Pancreas (tissue), 10 donors: ENCODE data around the gene TBCE. TPM values are rescaled to one million over a fixed set of nuclear protein-coding genes. Genes with fewer than 3 reads are reported as not detected.
A peak's percentile ranks its signal among the peaks of the same experiment; 100 is the strongest.

Experiments used
- ATAC-seq, 4 donors: fragments of 200-7000 bp; cut with Tn5 transposase; one replicate each; pipeline versions ENCODE4 v1.8.0 to v1.9.1; 2020; ENCODE audit warnings: mild to moderate bottlenecking in 4 of 4, moderate library complexity in 4 of 4
- DNase-seq, 6 donors: peaks; one replicate each; pipeline ENCODE4 v3.0.0-alpha.2; 2020
- FAIRE-seq: peaks from 2 replicates; lab custom pipeline; 2012; peaks lifted over from hg19 to GRCh38; lab: Jason Lieb, UNC
- H3K27ac ChIP-seq, 4 donors: fragments of 200-600 bp; sonication (generic); 1 replicate in 3 of 4; 2 replicates in 1 of 4; pipeline versions ENCODE4 v1.5.0 to v1.8.0; 2020
- H3K27me3 ChIP-seq, 4 donors: fragments of 200-600 bp; one replicate each; pipeline ENCODE4 v1.8.0; 2021
- H3K36me3 ChIP-seq, 3 donors: fragments of 200-600 bp; sonication (generic) in 1 of 3; one replicate each; pipeline versions ENCODE4 v1.5.0 to v1.8.0; 2020 to 2021
- H3K4me1 ChIP-seq, 3 donors: fragments of 200-600 bp; one replicate each; pipeline ENCODE4 v1.8.0; 2021
- H3K4me3 ChIP-seq, 4 donors: fragments of 200-600 bp; sonication (generic) in 2 of 4; one replicate each; pipeline versions ENCODE4 v1.5.0 to v1.8.0; 2020 to 2021
- H3K9me3 ChIP-seq, 4 donors: fragments of 200-600 bp; one replicate each; pipeline ENCODE4 v1.8.0; 2021
- WGBS, 2 donors: extraction: QIAGEN DNeasy Blood & Tissue Kit; methylation state at CpG; one replicate each; pipeline ENCODE4 v1.1.7; 2013; 5-methylcytosine and 5-hydroxymethylcytosine counted together
- intact Hi-C, 3 donors: fragments of 100-400 bp; cut with DNase I; formaldehyde crosslinking; loops; one replicate each; pipeline versions ENCODE4 v1.11.1 to v1.14.2; 2022
- polyA plus RNA-seq, 2 donors: library from polyadenylated mRNA; stranded (reverse); fragments of 200-250 nt; gene quantifications; one replicate each; pipeline ENCODE4 v1.2.3, GENCODE V29; 2013
- total RNA-seq, 6 donors: library from RNA; stranded (reverse); fragmentation: NEBNext Ultra II Directional in 4 of 6; extraction: Animal tissue kit (Norgen Biotek cat#: 25700) in 4 of 6; gene quantifications; one replicate each; pipeline versions ENCODE4 v1.2.1 to v1.2.4, GENCODE V29; 2021 to 2023
- TF ChIP-seq, protein P1 (sequence below), 4 donors: fragments of 200-600 bp; sonication (generic) in 3 of 4; IDR thresholded peaks; one replicate each; pipeline versions ENCODE4 v1.5.0 to v1.8.0; 2021; ENCODE audit warnings: antibody characterized with exemption in 4 of 4
- donor health status: healthy with polysubstance abuse.
- donor health status: DM: no; HTN: no; CAD: no; lungs with moderate emphysema.
- donor health status: DM: no; HTN: no; CAD: no.
- donor health status: control.
- donor health status: control.
- donor health status: Bipolar disorder and iron deficiency.
- donor health status: DM: yes; HTN: yes; CAD: no.
- donor health status: DM: no; HTN: no; CAD: no.
- donor health status: DM: no; HTN: no; CAD: no.
- donor health status: DM: yes; HTN: yes; CAD: no.

TBCE gene
- total and polyA plus RNA-seq, 8 donors: 6.9 to 18.8 (median 10.4) TPM

DNA sequence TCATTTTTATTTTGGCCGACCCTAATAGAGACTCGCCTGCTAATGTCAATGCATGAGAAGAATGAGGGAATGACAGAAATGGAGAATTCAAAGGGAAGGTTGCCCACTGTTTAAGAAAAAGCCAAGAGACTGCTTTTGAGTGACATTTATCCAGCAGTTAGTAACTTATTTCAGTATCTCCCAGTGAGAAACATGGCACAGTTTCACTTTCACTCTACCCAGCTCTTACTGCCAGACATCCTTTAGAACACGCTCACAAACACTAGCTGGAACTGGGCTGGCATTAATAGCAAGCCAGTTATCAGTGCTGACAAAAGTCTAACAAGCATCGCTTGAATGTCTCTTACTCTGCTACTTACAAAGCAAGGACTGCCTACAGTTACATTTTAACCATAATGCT, 30.3 kb upstream of the TBCE start:
- H3K27me3 ChIP-seq: no peaks in the 10 kb centered on the region

DNA sequence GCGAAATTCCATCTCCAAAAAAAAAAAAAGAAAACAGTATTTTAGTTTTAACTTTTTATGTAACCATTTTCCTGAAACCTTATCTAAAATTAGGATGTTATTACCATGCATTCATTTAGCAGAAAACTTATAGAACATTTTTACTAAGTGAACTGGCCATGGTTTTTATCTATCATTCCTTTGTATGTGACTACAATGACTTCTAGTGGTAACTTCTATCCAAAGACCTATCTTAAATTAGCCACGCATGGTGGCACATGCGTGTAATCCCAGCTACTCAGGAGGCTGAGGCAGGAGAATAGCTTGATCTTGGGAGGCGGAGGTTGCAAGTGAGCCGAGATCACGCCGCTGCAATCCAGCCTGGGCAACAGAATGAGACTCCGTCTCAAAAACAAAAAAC, 27.5 kb upstream of the TBCE start:
- peaks cover 0 to 26% (median 0%) of the 10 kb centered on the region in 3 donors for H3K36me3 ChIP-seq
- H3K9me3 ChIP-seq: no peaks in the 10 kb centered on the region
- no peak for ATAC-seq
- TF ChIP-seq, protein P1, sequence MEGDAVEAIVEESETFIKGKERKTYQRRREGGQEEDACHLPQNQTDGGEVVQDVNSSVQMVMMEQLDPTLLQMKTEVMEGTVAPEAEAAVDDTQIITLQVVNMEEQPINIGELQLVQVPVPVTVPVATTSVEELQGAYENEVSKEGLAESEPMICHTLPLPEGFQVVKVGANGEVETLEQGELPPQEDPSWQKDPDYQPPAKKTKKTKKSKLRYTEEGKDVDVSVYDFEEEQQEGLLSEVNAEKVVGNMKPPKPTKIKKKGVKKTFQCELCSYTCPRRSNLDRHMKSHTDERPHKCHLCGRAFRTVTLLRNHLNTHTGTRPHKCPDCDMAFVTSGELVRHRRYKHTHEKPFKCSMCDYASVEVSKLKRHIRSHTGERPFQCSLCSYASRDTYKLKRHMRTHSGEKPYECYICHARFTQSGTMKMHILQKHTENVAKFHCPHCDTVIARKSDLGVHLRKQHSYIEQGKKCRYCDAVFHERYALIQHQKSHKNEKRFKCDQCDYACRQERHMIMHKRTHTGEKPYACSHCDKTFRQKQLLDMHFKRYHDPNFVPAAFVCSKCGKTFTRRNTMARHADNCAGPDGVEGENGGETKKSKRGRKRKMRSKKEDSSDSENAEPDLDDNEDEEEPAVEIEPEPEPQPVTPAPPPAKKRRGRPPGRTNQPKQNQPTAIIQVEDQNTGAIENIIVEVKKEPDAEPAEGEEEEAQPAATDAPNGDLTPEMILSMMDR (IDR thresholded peaks at IDR 0.05): no peak
- no peak for DNase-seq
- no peak overlapping the region for H3K27ac ChIP-seq
- intact Hi-C loops: no loop called here
- no peak overlapping the region for H3K4me3 ChIP-seq
- FAIRE-seq: no peak
- H3K4me1 ChIP-seq: no peaks in the 10 kb centered on the region
- H3K27me3 ChIP-seq: no peaks in the 10 kb centered on the region
- WGBS, 2 donors: 79 to 82% methylated on average over 8 of the region's 8 CpGs

More for the DNA sequence above, 30.3 kb upstream of the TBCE start:
- H3K9me3 ChIP-seq: no peaks in the 10 kb centered on the region
- FAIRE-seq (no peak), DNase-seq (no peak), ATAC-seq (peak in 3 of 4 donors; percentile 67 to 88 (median 72))
- TF ChIP-seq, protein P1 (IDR thresholded peaks at IDR 0.05): no peak
- intact Hi-C loops: no loop called here
- peaks cover 0 to 19% (median 0%) of the 10 kb centered on the region in 3 donors for H3K36me3 ChIP-seq
- peak overlapping the region in 1 of 4 donors; percentile 57 for H3K27ac ChIP-seq
- WGBS, 2 donors: 74 to 80% methylated on average over 4 of the region's 4 CpGs
- H3K4me3 ChIP-seq: no peak overlapping the region
- H3K4me1 ChIP-seq: peaks cover 0 to 3% (median under 1%) of the 10 kb centered on the region in 3 donors

DNA sequence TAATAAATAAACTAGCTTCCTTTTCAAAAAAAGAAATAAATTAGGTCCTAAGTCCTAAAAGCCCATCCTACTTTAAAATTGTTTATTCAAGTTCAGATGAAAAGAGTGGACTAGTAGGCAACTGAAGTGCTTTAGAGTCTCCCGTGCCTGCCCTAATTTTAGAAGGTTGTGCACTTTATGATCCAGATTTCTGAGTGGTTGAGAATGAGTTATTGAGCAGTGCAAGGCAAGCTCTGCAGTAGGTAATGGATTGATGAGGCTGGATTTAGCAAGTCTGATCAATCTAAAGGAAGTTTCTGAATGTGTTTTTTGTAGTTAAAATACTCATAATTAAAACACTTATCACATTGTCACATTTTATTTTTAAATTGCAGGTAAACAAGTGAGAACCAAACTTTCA, 25.9 kb upstream of the TBCE start:
- H3K4me1 ChIP-seq: no peaks in the 10 kb centered on the region
- DNase-seq (no peak), ATAC-seq (peak in 1 of 4 donors; percentile 22), FAIRE-seq (no peak)
- WGBS, 2 donors: 45 to 56% methylated on average over 1 of the region's 1 CpG
- intact Hi-C loops: no loop called here
- H3K27ac ChIP-seq: no peak overlapping the region
- H3K4me3 ChIP-seq: no peak overlapping the region
- H3K9me3 ChIP-seq: no peaks in the 10 kb centered on the region
- TF ChIP-seq, protein P1 (IDR thresholded peaks at IDR 0.05): no peak
- H3K36me3 ChIP-seq: peaks cover 0 to 22% (median 0%) of the 10 kb centered on the region in 3 donors
- no peaks in the 10 kb centered on the region for H3K27me3 ChIP-seq

DNA sequence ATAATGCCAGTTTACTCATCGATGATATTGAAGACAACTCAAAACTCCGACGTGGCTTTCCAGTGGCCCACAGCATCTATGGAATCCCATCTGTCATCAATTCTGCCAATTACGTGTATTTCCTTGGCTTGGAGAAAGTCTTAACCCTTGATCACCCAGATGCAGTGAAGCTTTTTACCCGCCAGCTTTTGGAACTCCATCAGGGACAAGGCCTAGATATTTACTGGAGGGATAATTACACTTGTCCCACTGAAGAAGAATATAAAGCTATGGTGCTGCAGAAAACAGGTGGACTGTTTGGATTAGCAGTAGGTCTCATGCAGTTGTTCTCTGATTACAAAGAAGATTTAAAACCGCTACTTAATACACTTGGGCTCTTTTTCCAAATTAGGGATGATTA, 25.2 kb upstream of the TBCE start:
- FAIRE-seq: no peak

DNA sequence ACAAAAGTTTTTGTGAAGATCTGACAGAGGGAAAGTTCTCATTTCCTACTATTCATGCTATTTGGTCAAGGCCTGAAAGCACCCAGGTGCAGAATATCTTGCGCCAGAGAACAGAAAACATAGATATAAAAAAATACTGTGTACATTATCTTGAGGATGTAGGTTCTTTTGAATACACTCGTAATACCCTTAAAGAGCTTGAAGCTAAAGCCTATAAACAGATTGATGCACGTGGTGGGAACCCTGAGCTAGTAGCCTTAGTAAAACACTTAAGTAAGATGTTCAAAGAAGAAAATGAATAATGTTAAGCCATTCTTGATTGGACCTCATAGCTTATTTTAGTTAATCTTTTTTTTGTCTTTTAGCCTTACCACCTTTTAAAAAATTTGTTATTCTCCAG, 24.8 kb upstream of the TBCE start:
- DNase-seq: no peak
- H3K27me3 ChIP-seq: no peaks in the 10 kb centered on the region
- H3K36me3 ChIP-seq: peaks cover 0 to 14% (median 0%) of the 10 kb centered on the region in 3 donors
- FAIRE-seq: no peak
- no peaks in the 10 kb centered on the region for H3K9me3 ChIP-seq
- no peak overlapping the region for H3K4me3 ChIP-seq
- ATAC-seq: no peak
- 92% methylated on average over 3 of the region's 3 CpGs for WGBS, 2 donors
- H3K4me1 ChIP-seq: no peaks in the 10 kb centered on the region
- H3K27ac ChIP-seq: no peak overlapping the region
- TF ChIP-seq, protein P1 (IDR thresholded peaks at IDR 0.05): no peak
- intact Hi-C loops: no loop called here

More for the DNA sequence above, 25.2 kb upstream of the TBCE start:
- Histone ChIP-seq H3K4me3 (no peak overlapping the region), H3K36me3 (peaks cover 0 to 15% (median 0%) of the 10 kb centered on the region in 3 donors), H3K9me3 (no peaks in the 10 kb centered on the region), H3K27me3 (no peaks in the 10 kb centered on the region), H3K4me1 (no peaks in the 10 kb centered on the region), H3K27ac (no peak overlapping the region)
- TF ChIP-seq, protein P1 (IDR thresholded peaks at IDR 0.05): no peak
- ATAC-seq: no peak
- 54% methylated on average over 6 of the region's 6 CpGs for WGBS, 2 donors
- no peak for DNase-seq
- intact Hi-C loops: no loop called here
